Gastroesophageal sphincter (tissue), 4 donors: ENCODE data around the gene DUSP23. TPM values are rescaled to one million over a fixed set of nuclear protein-coding genes. Genes with fewer than 3 reads are reported as not detected.

Source experiments
- ATAC-seq: fragments of 150-250 bp; one replicate; pipeline ENCODE4 v1.9.1; 2016; ENCODE audit warnings: mild to moderate bottlenecking, moderate library complexity
- H3K27ac ChIP-seq, 4 donors: fragments of 200-600 bp; sonication (generic) in 3 of 4; 1 replicate in 3 of 4; 2 replicates in 1 of 4; pipeline ENCODE4 v1.5.1; 2016 to 2019
- H3K27me3 ChIP-seq: fragments of 200-600 bp; sonication (generic); one replicate; pipeline ENCODE4 v1.5.1; 2019
- H3K36me3 ChIP-seq, 2 donors: fragments of 200-600 bp; sonication (generic); one replicate each; pipeline ENCODE4 v1.5.1; 2019; ENCODE audit warnings: control low read depth in 1 of 2
- H3K4me1 ChIP-seq, 3 donors: fragments of 200-600 bp; sonication (generic); 1 replicate in 2 of 3; 2 replicates in 1 of 3; pipeline ENCODE4 v1.5.1; 2016 to 2019; ENCODE audit warnings: control low read depth in 2 of 3
- H3K4me3 ChIP-seq, 2 donors: fragments of 200-600 bp; sonication (generic); one replicate each; pipeline ENCODE4 v1.5.1; 2019; ENCODE audit warnings: mild to moderate bottlenecking in 1 of 2, moderate library complexity in 1 of 2
- H3K9me3 ChIP-seq, 3 donors: fragments of 200-600 bp; sonication (generic); one replicate each; pipeline ENCODE4 v1.5.1; 2017 to 2019; ENCODE audit warnings: control low read depth in 2 of 3
- CTCF ChIP-seq, 4 experiments: fragments of 200-600 bp in 2 of 4; fragments of 450-650 bp in 2 of 4; sonication (generic) in 1 of 4; IDR thresholded peaks; one replicate each; pipeline ENCODE4 v1.5.1; 2017 to 2019; ENCODE audit warnings: antibody characterized with exemption in 4 of 4, mild to moderate bottlenecking in 2 of 4, moderate library complexity in 2 of 4
- EP300 ChIP-seq: sonication (generic); formaldehyde crosslinking; IDR thresholded peaks from one replicate; pipeline ENCODE4 v1.6.1; 2017; ENCODE audit warnings: antibody characterized with exemption, mild to moderate bottlenecking
- POLR2A ChIP-seq, 2 donors: fragments of 450-650 bp; IDR thresholded peaks; one replicate each; pipeline ENCODE4 v1.6.1; 2017; ENCODE audit warnings: antibody characterized with exemption in 2 of 2, mild to moderate bottlenecking in 2 of 2, moderate library complexity in 1 of 2
- POLR2AphosphoS5 ChIP-seq: sonication (generic); formaldehyde crosslinking; IDR thresholded peaks from one replicate; pipeline ENCODE4 v1.6.1; 2017; ENCODE audit warnings: antibody characterized with exemption
- WGBS, 2 donors: methylation state at CpG; one replicate each; pipeline ENCODE4 v1.1.5; 2018; ENCODE audit warnings: low coverage in 1 of 2; 5-methylcytosine and 5-hydroxymethylcytosine counted together
- total RNA-seq, 4 donors: library from RNA; depleted of rRNA; stranded (reverse); fragments of >200 nt; gene quantifications; one replicate each; pipeline ENCODE4 v1.1.0, GENCODE V29; 2016

DUSP23 gene
- total RNA-seq, 4 donors from 2014 or later = 45.9 to 64.3 (median 56.4) TPM

GRCh38 chr1:159815926-159816325 lies 35.2 kb downstream of the DUSP23 start:
- Histone ChIP-seq H3K9me3 (no peaks in the 10 kb centered on the region), H3K27me3 (peaks cover 2% of the 10 kb centered on the region), H3K36me3 (no peaks in the 10 kb centered on the region), H3K4me1 (no peaks in the 10 kb centered on the region), H3K4me3 (no peak overlapping the region), H3K27ac (no peak overlapping the region)
- ATAC-seq = no peak
- WGBS, 2 donors = 89 to 100% methylated on average over 4 to 8 of the region's 8 CpGs
- TF ChIP-seq POLR2A (IDR thresholded peaks at IDR 0.05) = no peak
- no peak for TF ChIP-seq EP300
- no peak for TF ChIP-seq POLR2AphosphoS5
- no peak for TF ChIP-seq CTCF (IDR thresholded peaks at IDR 0.05)

GRCh38 chr1:159817276-159818041 lies 36.7 kb downstream of the DUSP23 start:
- Histone ChIP-seq H3K4me3 (no peak overlapping the region), H3K36me3 (no peaks in the 10 kb centered on the region), H3K27ac (no peak overlapping the region), H3K9me3 (no peaks in the 10 kb centered on the region), H3K4me1 (no peaks in the 10 kb centered on the region), H3K27me3 (peaks cover 11% of the 10 kb centered on the region)
- 83 to 95% methylated on average over 3 to 11 of the region's 11 CpGs for WGBS, 2 donors
- no peak for ATAC-seq
- no peak for TF ChIP-seq CTCF (IDR thresholded peaks at IDR 0.05)
- TF ChIP-seq POLR2AphosphoS5 = no peak
- no peak for TF ChIP-seq POLR2A (IDR thresholded peaks at IDR 0.05)
- TF ChIP-seq EP300 = no peak

- no peak for ATAC-seq
- no peak for TF ChIP-seq POLR2AphosphoS5
- no peak for TF ChIP-seq EP300
- no peak for TF ChIP-seq CTCF (IDR thresholded peaks at IDR 0.05)
- no peak for TF ChIP-seq POLR2A (IDR thresholded peaks at IDR 0.05)
- Histone ChIP-seq H3K27ac (no peak overlapping the region), H3K36me3 (no peaks in the 10 kb centered on the region), H3K4me3 (no peak overlapping the region), H3K4me1 (no peaks in the 10 kb centered on the region), H3K27me3 (peaks cover 36% of the 10 kb centered on the region), H3K9me3 (no peaks in the 10 kb centered on the region)
- 63 to 83% methylated on average over 5 of the region's 9 CpGs for WGBS, 2 donors
Measured at GRCh38 chr1:159821171-159821867, 40.6 kb downstream of the DUSP23 start.

GRCh38 chr1:159823406-159823805 lies 42.6 kb downstream of the DUSP23 start:
- no peaks in the 10 kb centered on the region for H3K9me3 ChIP-seq
- H3K27me3 ChIP-seq = peaks cover 36% of the 10 kb centered on the region
- H3K36me3 ChIP-seq = no peaks in the 10 kb centered on the region
- TF ChIP-seq POLR2AphosphoS5 (no peak), EP300 (no peak), POLR2A (IDR thresholded peaks at IDR 0.05) (no peak)
- no peak overlapping the region for H3K4me3 ChIP-seq
- no peaks in the 10 kb centered on the region for H3K4me1 ChIP-seq
- H3K27ac ChIP-seq = no peak overlapping the region
- no peak for ATAC-seq
- 32% methylated on average over 3 of the region's 7 CpGs; no CpG with 5 or more reads in 1 of the 2 donors for WGBS, 2 donors

- Histone ChIP-seq H3K27me3 (peaks cover 36% of the 10 kb centered on the region), H3K36me3 (no peaks in the 10 kb centered on the region), H3K27ac (no peak overlapping the region), H3K9me3 (no peaks in the 10 kb centered on the region), H3K4me1 (no peaks in the 10 kb centered on the region), H3K4me3 (no peak overlapping the region)
- no peak for ATAC-seq
- WGBS, 2 donors = no CpG with 5 or more reads among the region's 3 CpGs
- no peak for TF ChIP-seq CTCF (IDR thresholded peaks at IDR 0.05)
- TF ChIP-seq EP300 = no peak
- no peak for TF ChIP-seq POLR2A (IDR thresholded peaks at IDR 0.05)
- no peak for TF ChIP-seq POLR2AphosphoS5
Measured at GRCh38 chr1:159825564-159825963, 44.8 kb downstream of the DUSP23 start.
